Karpas-422 (cell line): ENCODE measurements around the gene CA10. TPM values are rescaled to one million over a fixed set of nuclear protein-coding genes. Genes with fewer than 3 reads are reported as not detected.

Source experiments
- DNase-seq: peaks from one replicate; pipeline ENCODE4 v3.0.0-alpha.2; 2015
- H2AFZ ChIP-seq: fragments of 200-600 bp; sonication (generic); 2 replicates; pipeline ENCODE4 v1.6.1; 2014; ENCODE audit warnings: antibody characterized with exemption, low read length, mixed read lengths
- H3K27ac ChIP-seq: fragments of 200-600 bp; sonication (generic); 2 replicates; pipeline ENCODE4 v1.5.1; 2014; ENCODE audit warnings: mild to moderate bottlenecking, low read length, moderate library complexity
- H3K27me3 ChIP-seq: fragments of 200-600 bp; sonication (generic); 2 replicates; pipeline ENCODE4 v1.6.1; 2014; ENCODE audit warnings: low read length, mixed read lengths
- H3K36me3 ChIP-seq: fragments of 200-600 bp; sonication (generic); 2 replicates; pipeline ENCODE4 v1.6.1; 2014; ENCODE audit warnings: low read length, mixed read lengths; ENCODE audit not compliant: insufficient read depth
- H3K4me1 ChIP-seq: fragments of 200-600 bp; sonication (generic); 2 replicates; pipeline ENCODE4 v1.6.1; 2014; ENCODE audit warnings: mild to moderate bottlenecking, low read length, mixed read lengths
- H3K4me2 ChIP-seq: fragments of 200-600 bp; sonication (generic); 2 replicates; pipeline ENCODE4 v1.6.1; 2014; ENCODE audit warnings: low read length, low read depth, mild to moderate bottlenecking; ENCODE audit not compliant: poor library complexity, severe bottlenecking
- H3K4me3 ChIP-seq: fragments of 200-600 bp; sonication (generic); 2 replicates; pipeline ENCODE4 v1.5.1; 2014; ENCODE audit warnings: mild to moderate bottlenecking, antibody characterized with exemption, low read length, mixed read lengths
- H3K79me2 ChIP-seq: fragments of 200-600 bp; sonication (generic); 2 replicates; pipeline ENCODE4 v1.6.1; 2014; ENCODE audit warnings: mild to moderate bottlenecking, low read length, mixed read lengths
- H3K9ac ChIP-seq: fragments of 200-600 bp; sonication (generic); 2 replicates; pipeline ENCODE4 v1.6.0; 2014; ENCODE audit warnings: low read length
- H3K9me2 ChIP-seq: fragments of 200-600 bp; sonication (generic), shearing (Covaris generic); replicated peaks from 2 replicates; pipeline ENCODE4 v1.6.0; 2014; ENCODE audit warnings: mild to moderate bottlenecking, low read length, moderate library complexity; ENCODE audit not compliant: insufficient read depth
- H3K9me3 ChIP-seq: fragments of 300-700, 200-600 bp; sonication (generic); 2 replicates; pipeline ENCODE4 v1.6.1; 2014; ENCODE audit warnings: low read length, mixed read lengths
- H4K20me1 ChIP-seq: fragments of 200-600 bp; sonication (generic); 2 replicates; pipeline ENCODE4 v1.6.1; 2014; ENCODE audit warnings: mild to moderate bottlenecking, antibody characterized with exemption, low read length, low read depth; ENCODE audit not compliant: insufficient read depth
- total RNA-seq: library from RNA; depleted of rRNA; stranded (reverse); fragments of >200 nt; shearing (Covaris generic); gene quantifications from 2 replicates; pipeline ENCODE4 v1.2.3, GENCODE V29; 2014; ENCODE audit warnings: low replicate concordance

CA10 gene
- total RNA-seq, 1 experiment from 2014 or later, result not detected

- DNase-seq, result no peak
- Histone ChIP-seq H4K20me1 (no peaks in the 10 kb centered on the region), H3K79me2 (no peaks in the 10 kb centered on the region), H3K27ac (no peak overlapping the region), H3K9me3 (no peaks in the 10 kb centered on the region), H3K9ac (no peak overlapping the region), H3K27me3 (no peaks in the 10 kb centered on the region), H3K36me3 (no peaks in the 10 kb centered on the region), H3K4me2 (no peak overlapping the region), H3K4me3 (no peak overlapping the region), H3K4me1 (no peaks in the 10 kb centered on the region), H2AFZ (no peak overlapping the region), H3K9me2 (no peaks in the 10 kb centered on the region)
Measured at GRCh38 chr17:51700011-51700760, 458.3 kb downstream of the CA10 start.

- Histone ChIP-seq H3K9me2 (no peaks in the 10 kb centered on the region), H3K4me2 (no peak overlapping the region), H3K36me3 (no peaks in the 10 kb centered on the region), H4K20me1 (no peaks in the 10 kb centered on the region), H3K9ac (no peak overlapping the region), H2AFZ (no peak overlapping the region), H3K4me1 (no peaks in the 10 kb centered on the region), H3K27ac (no peak overlapping the region), H3K79me2 (no peaks in the 10 kb centered on the region), H3K4me3 (no peak overlapping the region), H3K27me3 (no peaks in the 10 kb centered on the region), H3K9me3 (no peaks in the 10 kb centered on the region)
- DNase-seq, result no peak
Measured at GRCh38 chr17:51699303-51699702, 459.2 kb downstream of the CA10 start.

GRCh38 chr17:51692917-51693316 is 465.6 kb downstream of the CA10 start:
- H3K9ac ChIP-seq, result no peak overlapping the region
- no peaks in the 10 kb centered on the region for H4K20me1 ChIP-seq
- H3K36me3 ChIP-seq, result no peaks in the 10 kb centered on the region
- no peak for DNase-seq
- H3K79me2 ChIP-seq, result no peaks in the 10 kb centered on the region
- H2AFZ ChIP-seq, result no peak overlapping the region
- no peaks in the 10 kb centered on the region for H3K4me1 ChIP-seq
- H3K27ac ChIP-seq, result no peak overlapping the region
- H3K4me3 ChIP-seq, result no peak overlapping the region
- no peaks in the 10 kb centered on the region for H3K9me3 ChIP-seq
- H3K9me2 ChIP-seq, result no peaks in the 10 kb centered on the region
- no peaks in the 10 kb centered on the region for H3K27me3 ChIP-seq
- H3K4me2 ChIP-seq, result no peak overlapping the region

- no peak for DNase-seq
- Histone ChIP-seq H3K79me2 (no peaks in the 10 kb centered on the region), H3K36me3 (no peaks in the 10 kb centered on the region), H3K9ac (no peak overlapping the region), H3K4me2 (no peak overlapping the region), H3K4me1 (peaks cover 3% of the 10 kb centered on the region; the same call in 1 of the 2 replicates), H2AFZ (no peak overlapping the region), H3K27ac (no peak overlapping the region), H3K9me2 (no peaks in the 10 kb centered on the region), H3K27me3 (no peaks in the 10 kb centered on the region), H3K4me3 (no peak overlapping the region), H4K20me1 (no peaks in the 10 kb centered on the region), H3K9me3 (no peaks in the 10 kb centered on the region)
Measured at GRCh38 chr17:51687887-51688286, 470.6 kb downstream of the CA10 start.

- H3K9ac ChIP-seq, result no peak overlapping the region
- no peak overlapping the region for H3K4me2 ChIP-seq
- H3K4me1 ChIP-seq, result peaks cover 4% of the 10 kb centered on the region; the same call in 1 of the 2 replicates
- no peaks in the 10 kb centered on the region for H3K9me2 ChIP-seq
- H4K20me1 ChIP-seq, result no peaks in the 10 kb centered on the region
- no peaks in the 10 kb centered on the region for H3K27me3 ChIP-seq
- no peaks in the 10 kb centered on the region for H3K79me2 ChIP-seq
- H3K27ac ChIP-seq, result no peak overlapping the region
- no peak overlapping the region for H2AFZ ChIP-seq
- no peak for DNase-seq
- no peaks in the 10 kb centered on the region for H3K9me3 ChIP-seq
- no peaks in the 10 kb centered on the region for H3K36me3 ChIP-seq
- H3K4me3 ChIP-seq, result no peak overlapping the region
Measured at GRCh38 chr17:51685287-51685909, 473.1 kb downstream of the CA10 start.

- no peaks in the 10 kb centered on the region for H3K9me3 ChIP-seq
- no peak overlapping the region for H3K27ac ChIP-seq
- no peak overlapping the region for H3K9ac ChIP-seq
- no peak for DNase-seq
- H3K27me3 ChIP-seq, result no peaks in the 10 kb centered on the region
- no peaks in the 10 kb centered on the region for H3K36me3 ChIP-seq
- no peaks in the 10 kb centered on the region for H3K9me2 ChIP-seq
- no peak overlapping the region for H3K4me2 ChIP-seq
- H4K20me1 ChIP-seq, result no peaks in the 10 kb centered on the region
- no peak overlapping the region for H2AFZ ChIP-seq
- H3K4me1 ChIP-seq, result peaks cover 4% of the 10 kb centered on the region; the same call in 1 of the 2 replicates
- H3K79me2 ChIP-seq, result no peaks in the 10 kb centered on the region
- no peak overlapping the region for H3K4me3 ChIP-seq
Measured at GRCh38 chr17:51684214-51684613, 474.3 kb downstream of the CA10 start.

GRCh38 chr17:51683291-51683690 is 475.2 kb downstream of the CA10 start:
- Histone ChIP-seq H3K9ac (no peak overlapping the region), H3K36me3 (no peaks in the 10 kb centered on the region), H3K4me3 (no peak overlapping the region), H2AFZ (no peak overlapping the region), H3K9me3 (no peaks in the 10 kb centered on the region), H3K9me2 (no peaks in the 10 kb centered on the region), H3K4me2 (no peak overlapping the region), H3K27me3 (no peaks in the 10 kb centered on the region), H3K79me2 (no peaks in the 10 kb centered on the region), H3K4me1 (peaks cover 4% of the 10 kb centered on the region; the same call in 1 of the 2 replicates), H3K27ac (no peak overlapping the region), H4K20me1 (no peaks in the 10 kb centered on the region)
- no peak for DNase-seq

GRCh38 chr17:51682115-51682514 is 476.4 kb downstream of the CA10 start:
- Histone ChIP-seq H3K9me2 (no peaks in the 10 kb centered on the region), H3K4me3 (no peak overlapping the region), H4K20me1 (no peaks in the 10 kb centered on the region), H3K4me2 (no peak overlapping the region), H3K27ac (no peak overlapping the region), H3K79me2 (no peaks in the 10 kb centered on the region), H3K9me3 (no peaks in the 10 kb centered on the region), H2AFZ (no peak overlapping the region), H3K36me3 (no peaks in the 10 kb centered on the region), H3K4me1 (peaks cover 4% of the 10 kb centered on the region; the same call in 1 of the 2 replicates), H3K27me3 (no peaks in the 10 kb centered on the region), H3K9ac (no peak overlapping the region)
- DNase-seq, result no peak
